Measurements from ENCODE around the gene PSTPIP2. TPM values are rescaled to one million over a fixed set of nuclear protein-coding genes. Genes with fewer than 3 reads are reported as not detected.
A peak's percentile ranks its signal among the peaks of the same experiment; 100 is the strongest.
"Not testable (repeated sequence)": the region's sequence is repeated elsewhere in the genome, so short reads cannot be mapped to it uniquely, and the experiment has no call there.

PSTPIP2 gene
- polyA plus RNA-seq, 1 donor from 2014 or later = 0.98 TPM

DNA sequence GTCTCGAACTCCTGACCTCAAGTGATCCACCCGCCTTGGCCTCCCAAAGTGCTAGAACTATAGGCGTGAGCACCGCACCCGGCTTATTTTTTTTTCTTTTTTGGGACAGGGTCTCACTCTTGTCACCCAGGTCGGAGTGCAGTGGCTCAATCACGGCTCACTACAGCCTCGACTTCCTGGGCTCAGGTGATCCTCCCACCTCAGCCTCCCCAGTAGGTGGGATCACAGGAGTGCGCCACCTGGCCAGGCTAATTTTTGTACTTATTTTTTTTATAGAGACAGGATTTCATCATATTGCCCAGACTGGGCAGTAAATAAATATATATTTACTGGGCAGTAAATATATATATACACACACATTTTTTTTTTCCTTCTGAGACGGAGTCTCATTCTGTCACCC lies 23.5 kb upstream of the PSTPIP2 start:
- Histone ChIP-seq H3K27me3 (ENCODE audit: insufficient read depth, low read depth, low read length) (no peaks in the 10 kb centered on the region), H3K9ac (ENCODE audit: low read length) (no peak overlapping the region), H3K9me3 (ENCODE audit: low read length) (no peaks in the 10 kb centered on the region), H3K36me3 (ENCODE audit: insufficient read depth, low read length) (peaks cover 7% of the 10 kb centered on the region), H3K27ac (ENCODE audit: low read length) (no peak overlapping the region), H3K9me2 (ENCODE audit: insufficient read depth, low read length) (no peaks in the 10 kb centered on the region), H2AFZ (ENCODE audit: low read depth, low read length) (no peak overlapping the region), H3K4me2 (ENCODE audit: low read length) (no peak overlapping the region), H3K79me2 (replicated peaks; ENCODE audit: insufficient read depth, low read length) (peaks cover 66% of the 10 kb centered on the region), H3K4me3 (ENCODE audit: low read length) (peak overlapping the region; percentile 1), H3F3A (ENCODE audit: insufficient read depth, low read length, poor library complexity, severe bottlenecking) (no peaks in the 10 kb centered on the region), H4K20me1 (ENCODE audit: insufficient read depth) (no peaks in the 10 kb centered on the region)
- TF ChIP-seq, protein P1, sequence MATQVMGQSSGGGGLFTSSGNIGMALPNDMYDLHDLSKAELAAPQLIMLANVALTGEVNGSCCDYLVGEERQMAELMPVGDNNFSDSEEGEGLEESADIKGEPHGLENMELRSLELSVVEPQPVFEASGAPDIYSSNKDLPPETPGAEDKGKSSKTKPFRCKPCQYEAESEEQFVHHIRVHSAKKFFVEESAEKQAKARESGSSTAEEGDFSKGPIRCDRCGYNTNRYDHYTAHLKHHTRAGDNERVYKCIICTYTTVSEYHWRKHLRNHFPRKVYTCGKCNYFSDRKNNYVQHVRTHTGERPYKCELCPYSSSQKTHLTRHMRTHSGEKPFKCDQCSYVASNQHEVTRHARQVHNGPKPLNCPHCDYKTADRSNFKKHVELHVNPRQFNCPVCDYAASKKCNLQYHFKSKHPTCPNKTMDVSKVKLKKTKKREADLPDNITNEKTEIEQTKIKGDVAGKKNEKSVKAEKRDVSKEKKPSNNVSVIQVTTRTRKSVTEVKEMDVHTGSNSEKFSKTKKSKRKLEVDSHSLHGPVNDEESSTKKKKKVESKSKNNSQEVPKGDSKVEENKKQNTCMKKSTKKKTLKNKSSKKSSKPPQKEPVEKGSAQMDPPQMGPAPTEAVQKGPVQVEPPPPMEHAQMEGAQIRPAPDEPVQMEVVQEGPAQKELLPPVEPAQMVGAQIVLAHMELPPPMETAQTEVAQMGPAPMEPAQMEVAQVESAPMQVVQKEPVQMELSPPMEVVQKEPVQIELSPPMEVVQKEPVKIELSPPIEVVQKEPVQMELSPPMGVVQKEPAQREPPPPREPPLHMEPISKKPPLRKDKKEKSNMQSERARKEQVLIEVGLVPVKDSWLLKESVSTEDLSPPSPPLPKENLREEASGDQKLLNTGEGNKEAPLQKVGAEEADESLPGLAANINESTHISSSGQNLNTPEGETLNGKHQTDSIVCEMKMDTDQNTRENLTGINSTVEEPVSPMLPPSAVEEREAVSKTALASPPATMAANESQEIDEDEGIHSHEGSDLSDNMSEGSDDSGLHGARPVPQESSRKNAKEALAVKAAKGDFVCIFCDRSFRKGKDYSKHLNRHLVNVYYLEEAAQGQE (IDR thresholded peaks at IDR 0.05; ENCODE audit: borderline replicate concordance) = no peak
- TF ChIP-seq EP300 (conservative IDR thresholded peaks at IDR 0.05; ENCODE audit: poor library complexity, severe bottlenecking) = no peak
- TF ChIP-seq MXI1 (conservative IDR thresholded peaks at IDR 0.05; ENCODE audit: poor library complexity, severe bottlenecking) = no peak
- TF ChIP-seq POLR2AphosphoS5 (IDR thresholded peaks at IDR 0.05) = no peak
- TF ChIP-seq EZH2 (IDR thresholded peaks at IDR 0.05; ENCODE audit: borderline replicate concordance, insufficient read depth, low read length, poor library complexity, severe bottlenecking) = no peak
- TF ChIP-seq TAF1 (IDR thresholded peaks at IDR 0.05; ENCODE audit: low read depth) = no peak
- TF ChIP-seq SMC3 (conservative IDR thresholded peaks at IDR 0.05; ENCODE audit: poor library complexity) = no peak
- TF ChIP-seq, protein P2, sequence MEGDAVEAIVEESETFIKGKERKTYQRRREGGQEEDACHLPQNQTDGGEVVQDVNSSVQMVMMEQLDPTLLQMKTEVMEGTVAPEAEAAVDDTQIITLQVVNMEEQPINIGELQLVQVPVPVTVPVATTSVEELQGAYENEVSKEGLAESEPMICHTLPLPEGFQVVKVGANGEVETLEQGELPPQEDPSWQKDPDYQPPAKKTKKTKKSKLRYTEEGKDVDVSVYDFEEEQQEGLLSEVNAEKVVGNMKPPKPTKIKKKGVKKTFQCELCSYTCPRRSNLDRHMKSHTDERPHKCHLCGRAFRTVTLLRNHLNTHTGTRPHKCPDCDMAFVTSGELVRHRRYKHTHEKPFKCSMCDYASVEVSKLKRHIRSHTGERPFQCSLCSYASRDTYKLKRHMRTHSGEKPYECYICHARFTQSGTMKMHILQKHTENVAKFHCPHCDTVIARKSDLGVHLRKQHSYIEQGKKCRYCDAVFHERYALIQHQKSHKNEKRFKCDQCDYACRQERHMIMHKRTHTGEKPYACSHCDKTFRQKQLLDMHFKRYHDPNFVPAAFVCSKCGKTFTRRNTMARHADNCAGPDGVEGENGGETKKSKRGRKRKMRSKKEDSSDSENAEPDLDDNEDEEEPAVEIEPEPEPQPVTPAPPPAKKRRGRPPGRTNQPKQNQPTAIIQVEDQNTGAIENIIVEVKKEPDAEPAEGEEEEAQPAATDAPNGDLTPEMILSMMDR (IDR thresholded peaks at IDR 0.05; ENCODE audit: poor library complexity, severe bottlenecking) = no peak
- no peak for TF ChIP-seq RAD21 (conservative IDR thresholded peaks at IDR 0.05)

DNA sequence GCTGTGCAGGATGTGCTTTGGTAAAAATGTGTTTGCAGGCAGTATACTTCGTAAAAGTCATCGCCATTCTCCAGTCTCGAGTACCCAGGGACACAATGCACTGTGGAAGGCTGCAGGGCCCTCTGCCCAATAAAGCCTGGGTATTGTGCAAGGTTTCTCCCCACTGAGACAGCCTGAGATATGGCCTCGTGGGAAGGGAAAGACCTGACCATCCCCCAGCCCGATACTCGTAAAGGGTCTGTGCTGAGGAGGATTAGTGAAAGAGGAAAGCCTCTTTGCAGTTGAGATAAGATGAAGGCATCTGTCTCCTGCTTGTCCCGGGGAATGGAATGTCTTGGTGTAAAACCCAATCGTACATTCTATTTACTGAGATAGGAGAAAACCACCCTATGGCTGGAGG lies 16.4 kb upstream of the PSTPIP2 start:
- not testable (repeated sequence) for H3F3A ChIP-seq (ENCODE audit: insufficient read depth, low read length, poor library complexity, severe bottlenecking); H3K27ac ChIP-seq (ENCODE audit: low read length); H3K27me3 ChIP-seq (ENCODE audit: insufficient read depth, low read depth, low read length); H3K4me3 ChIP-seq (ENCODE audit: low read length); H3K9me3 ChIP-seq (ENCODE audit: low read length); H3K4me2 ChIP-seq (ENCODE audit: low read length); H3K9me2 ChIP-seq (ENCODE audit: insufficient read depth, low read length); H4K20me1 ChIP-seq (ENCODE audit: insufficient read depth); H3K9ac ChIP-seq (ENCODE audit: low read length); H2AFZ ChIP-seq (ENCODE audit: low read depth, low read length)
- H3K79me2 ChIP-seq (replicated peaks; ENCODE audit: insufficient read depth, low read length) = peaks cover 35% of the 10 kb centered on the region
- peaks cover 18% of the 10 kb centered on the region for H3K36me3 ChIP-seq (ENCODE audit: insufficient read depth, low read length)

DNA sequence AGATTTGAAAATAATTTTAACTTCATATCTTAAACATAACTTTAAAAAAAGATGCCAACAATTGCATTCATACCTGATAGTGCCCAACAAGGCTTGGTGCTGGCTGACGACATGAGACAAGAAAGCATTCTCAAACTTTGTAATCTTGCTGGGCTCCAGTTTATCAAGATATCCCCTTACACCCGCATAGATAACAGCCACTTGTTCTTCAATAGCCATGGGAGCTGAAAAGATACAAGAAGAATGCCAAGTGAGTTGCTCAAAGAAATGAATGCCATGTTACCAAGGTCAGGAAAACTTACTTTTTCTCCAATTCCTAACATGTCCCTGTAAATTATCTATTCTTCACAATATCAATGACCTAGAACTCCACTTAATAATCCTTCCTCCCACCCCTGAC lies 12.4 kb upstream of the PSTPIP2 start:
- Histone ChIP-seq H3K79me2 (replicated peaks; ENCODE audit: insufficient read depth, low read length) (peaks cover under 1% of the 10 kb centered on the region), H3K9me2 (ENCODE audit: insufficient read depth, low read length) (no peaks in the 10 kb centered on the region), H3K27ac (ENCODE audit: low read length) (no peak overlapping the region), H3K4me2 (ENCODE audit: low read length) (no peak overlapping the region), H3K9me3 (ENCODE audit: low read length) (no peaks in the 10 kb centered on the region), H3K36me3 (ENCODE audit: insufficient read depth, low read length) (peaks cover 5% of the 10 kb centered on the region), H4K20me1 (ENCODE audit: insufficient read depth) (no peaks in the 10 kb centered on the region), H3F3A (ENCODE audit: insufficient read depth, low read length, poor library complexity, severe bottlenecking) (no peaks in the 10 kb centered on the region), H2AFZ (ENCODE audit: low read depth, low read length) (no peak overlapping the region), H3K4me3 (ENCODE audit: low read length) (no peak overlapping the region), H3K9ac (ENCODE audit: low read length) (no peak overlapping the region), H3K27me3 (ENCODE audit: insufficient read depth, low read depth, low read length) (no peaks in the 10 kb centered on the region)
- no peak for TF ChIP-seq EZH2 (IDR thresholded peaks at IDR 0.05; ENCODE audit: borderline replicate concordance, insufficient read depth, low read length, poor library complexity, severe bottlenecking)
- no peak for TF ChIP-seq MXI1 (conservative IDR thresholded peaks at IDR 0.05; ENCODE audit: poor library complexity, severe bottlenecking)
- TF ChIP-seq, protein P1 (IDR thresholded peaks at IDR 0.05; ENCODE audit: borderline replicate concordance) = no peak
- TF ChIP-seq POLR2AphosphoS5 (IDR thresholded peaks at IDR 0.05) = no peak
- no peak for TF ChIP-seq SMC3 (conservative IDR thresholded peaks at IDR 0.05; ENCODE audit: poor library complexity)
- TF ChIP-seq EP300 (conservative IDR thresholded peaks at IDR 0.05; ENCODE audit: poor library complexity, severe bottlenecking) = no peak
- no peak for TF ChIP-seq RAD21 (conservative IDR thresholded peaks at IDR 0.05)
- TF ChIP-seq, protein P2 (IDR thresholded peaks at IDR 0.05; ENCODE audit: poor library complexity, severe bottlenecking) = no peak
- no peak for TF ChIP-seq TAF1 (IDR thresholded peaks at IDR 0.05; ENCODE audit: low read depth)
